Measurements from ENCODE around the gene YIPF3.

DNA sequence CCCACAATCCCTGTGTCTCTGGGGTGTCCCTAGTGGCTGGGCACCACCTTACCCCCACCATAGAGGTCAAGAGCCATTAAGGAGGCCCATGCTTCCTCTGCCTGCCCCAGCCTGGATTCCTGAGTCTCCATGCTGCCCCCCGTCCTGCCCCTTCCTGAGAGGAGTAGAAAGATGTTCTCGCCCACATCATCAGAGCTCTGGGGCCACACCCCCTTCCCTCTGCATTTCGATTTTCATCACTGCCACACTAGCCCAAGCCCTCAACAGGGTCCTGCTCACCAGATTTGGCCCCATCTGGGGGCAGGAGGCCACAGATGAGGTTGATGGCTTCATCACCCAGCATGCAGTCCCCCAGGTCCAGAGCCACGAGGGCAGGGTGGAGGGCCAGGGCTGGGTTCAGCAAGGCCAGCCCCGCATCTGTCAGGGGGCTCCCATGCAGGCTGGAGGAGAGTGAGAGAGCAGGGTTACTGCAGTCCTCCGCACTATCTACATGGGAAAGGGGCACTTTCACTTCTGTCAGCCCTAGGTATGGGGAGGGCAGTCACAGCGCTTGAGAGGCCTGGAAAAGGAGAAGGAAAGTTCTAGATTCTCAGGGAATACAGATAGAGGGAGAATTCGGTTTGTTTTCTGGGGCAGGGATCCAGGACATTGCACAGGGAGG lies 8.1 kb downstream of the YIPF3 start:
- TF ChIP-seq, protein P1, sequence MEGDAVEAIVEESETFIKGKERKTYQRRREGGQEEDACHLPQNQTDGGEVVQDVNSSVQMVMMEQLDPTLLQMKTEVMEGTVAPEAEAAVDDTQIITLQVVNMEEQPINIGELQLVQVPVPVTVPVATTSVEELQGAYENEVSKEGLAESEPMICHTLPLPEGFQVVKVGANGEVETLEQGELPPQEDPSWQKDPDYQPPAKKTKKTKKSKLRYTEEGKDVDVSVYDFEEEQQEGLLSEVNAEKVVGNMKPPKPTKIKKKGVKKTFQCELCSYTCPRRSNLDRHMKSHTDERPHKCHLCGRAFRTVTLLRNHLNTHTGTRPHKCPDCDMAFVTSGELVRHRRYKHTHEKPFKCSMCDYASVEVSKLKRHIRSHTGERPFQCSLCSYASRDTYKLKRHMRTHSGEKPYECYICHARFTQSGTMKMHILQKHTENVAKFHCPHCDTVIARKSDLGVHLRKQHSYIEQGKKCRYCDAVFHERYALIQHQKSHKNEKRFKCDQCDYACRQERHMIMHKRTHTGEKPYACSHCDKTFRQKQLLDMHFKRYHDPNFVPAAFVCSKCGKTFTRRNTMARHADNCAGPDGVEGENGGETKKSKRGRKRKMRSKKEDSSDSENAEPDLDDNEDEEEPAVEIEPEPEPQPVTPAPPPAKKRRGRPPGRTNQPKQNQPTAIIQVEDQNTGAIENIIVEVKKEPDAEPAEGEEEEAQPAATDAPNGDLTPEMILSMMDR (IDR thresholded peaks at IDR 0.05), result no peak
- TF ChIP-seq EZH2phosphoT487 (IDR thresholded peaks at IDR 0.05), result no peak

All from neural progenitor cell (in vitro differentiated cells).